Sigmoid colon (tissue), 7 donors: ENCODE results near the gene NEO1. TPM values are rescaled to one million over a fixed set of nuclear protein-coding genes. Genes with fewer than 3 reads are reported as not detected.

Experiments
- DNase-seq: peaks from one replicate; pipeline ENCODE4 v3.0.0-alpha.2; 2019
- H3K27ac ChIP-seq, 4 donors: fragments of 200-600 bp; sonication (generic); one replicate each; pipeline ENCODE4 v1.5.1; 2016 to 2019; ENCODE audit warnings: mild to moderate bottlenecking in 1 of 4
- H3K27me3 ChIP-seq, 3 donors: fragments of 200-600 bp; sonication (generic); one replicate each; pipeline ENCODE4 v1.5.1; 2019; ENCODE audit warnings: mild to moderate bottlenecking in 1 of 3
- H3K36me3 ChIP-seq, 4 donors: fragments of 200-600 bp; sonication (generic); one replicate each; pipeline ENCODE4 v1.5.1; 2016 to 2019
- H3K4me1 ChIP-seq, 4 donors: fragments of 200-600 bp; sonication (generic); one replicate each; pipeline ENCODE4 v1.5.1; 2017 to 2019
- H3K4me3 ChIP-seq, 4 donors: fragments of 200-600 bp; sonication (generic); one replicate each; pipeline ENCODE4 v1.5.1; 2017 to 2019; ENCODE audit warnings: mild to moderate bottlenecking in 2 of 4, moderate library complexity in 1 of 4
- H3K9me3 ChIP-seq, 4 donors: fragments of 200-600 bp in 3 of 4; sonication (generic) in 3 of 4; one replicate each; pipeline versions ENCODE4 v1.5.1 to v1.6.1; 2013 to 2019
- CTCF ChIP-seq, 4 experiments: fragments of 450-650 bp in 3 of 4; fragments of 200-600 bp in 1 of 4; IDR thresholded peaks; one replicate each; pipeline ENCODE4 v1.5.1; 2016 to 2019; ENCODE audit warnings: antibody characterized with exemption in 4 of 4, mild to moderate bottlenecking in 3 of 4, moderate library complexity in 2 of 4
- EP300 ChIP-seq, 4 donors: sonication (generic); formaldehyde crosslinking; IDR thresholded peaks; one replicate each; pipeline ENCODE4 v1.6.1; 2017; ENCODE audit warnings: antibody characterized with exemption in 4 of 4
- POLR2A ChIP-seq, 2 donors: fragments of 450-650 bp; IDR thresholded peaks; one replicate each; pipeline ENCODE4 v1.6.1; 2016; ENCODE audit warnings: antibody characterized with exemption in 2 of 2, mild to moderate bottlenecking in 2 of 2, moderate library complexity in 2 of 2
- POLR2AphosphoS5 ChIP-seq, 4 donors: sonication (generic); formaldehyde crosslinking; IDR thresholded peaks; one replicate each; pipeline ENCODE4 v1.6.1; 2017; ENCODE audit warnings: antibody characterized with exemption in 4 of 4
- WGBS, 2 donors: extraction: QIAGEN DNeasy Blood & Tissue Kit; methylation state at CpG; one replicate each; pipeline ENCODE4 v1.1.7; 2013; 5-methylcytosine and 5-hydroxymethylcytosine counted together
- intact Hi-C: fragments of 100-400 bp; cut with DNase I; formaldehyde crosslinking; loops from one replicate; pipeline ENCODE4 v1.15.1; 2023
- polyA plus RNA-seq, 3 donors: library from polyadenylated mRNA; stranded (reverse); fragments of 200-250 nt; gene quantifications; one replicate each; pipeline ENCODE4 v1.2.3, GENCODE V29; 2013
- total RNA-seq, 4 donors: library from RNA; depleted of rRNA; stranded (reverse); fragments of >200 nt; gene quantifications; one replicate each; pipeline ENCODE4 v1.1.0, GENCODE V29; 2016
- donor health status: healthy with polysubstance abuse.
- donor health status: Bipolar disorder and iron deficiency.
- donor health status: healthy.

The NEO1 gene
- total and polyA plus RNA-seq, 7 donors: 9.0 to 56.5 (median 26.8) TPM

GRCh38 chr15:73174171-73174570, 121.9 kb downstream of the NEO1 start:
- Histone ChIP-seq H3K4me3 (no peak overlapping the region), H3K9me3 (no peaks in the 10 kb centered on the region), H3K36me3 (peaks cover 0 to 26% (median 4%) of the 10 kb centered on the region in 4 donors), H3K27ac (no peak overlapping the region), H3K27me3 (no peaks in the 10 kb centered on the region), H3K4me1 (no peaks in the 10 kb centered on the region)
- intact Hi-C loops: no loop called here
- no peak for DNase-seq
- TF ChIP-seq POLR2AphosphoS5 (IDR thresholded peaks at IDR 0.05) (no peak), POLR2A (IDR thresholded peaks at IDR 0.05) (no peak), CTCF (IDR thresholded peaks at IDR 0.05) (no peak), EP300 (IDR thresholded peaks at IDR 0.05) (no peak)
- WGBS, 2 donors: 95 to 96% methylated on average over 1 of the region's 1 CpG

- no peaks in the 10 kb centered on the region for H3K27me3 ChIP-seq
- no peak overlapping the region for H3K4me3 ChIP-seq
- no peaks in the 10 kb centered on the region for H3K9me3 ChIP-seq
- no peak for TF ChIP-seq EP300 (IDR thresholded peaks at IDR 0.05)
- TF ChIP-seq POLR2A (IDR thresholded peaks at IDR 0.05): no peak
- TF ChIP-seq CTCF (IDR thresholded peaks at IDR 0.05): no peak
- no peak for TF ChIP-seq POLR2AphosphoS5 (IDR thresholded peaks at IDR 0.05)
- peaks cover 0 to 26% (median 6%) of the 10 kb centered on the region in 4 donors for H3K36me3 ChIP-seq
- H3K27ac ChIP-seq: no peak overlapping the region
- H3K4me1 ChIP-seq: no peaks in the 10 kb centered on the region
- DNase-seq: no peak
- WGBS, 2 donors: 75 to 81% methylated on average over 3 of the region's 3 CpGs
- intact Hi-C loops: no loop called here
Observed at GRCh38 chr15:73175382-73175781, 123.1 kb downstream of the NEO1 start.

- Histone ChIP-seq H3K27ac (no peak overlapping the region), H3K4me1 (no peaks in the 10 kb centered on the region), H3K4me3 (no peak overlapping the region), H3K9me3 (no peaks in the 10 kb centered on the region), H3K36me3 (peaks cover 0 to 29% (median 6%) of the 10 kb centered on the region in 4 donors), H3K27me3 (no peaks in the 10 kb centered on the region)
- no peak for TF ChIP-seq EP300 (IDR thresholded peaks at IDR 0.05)
- no peak for TF ChIP-seq POLR2A (IDR thresholded peaks at IDR 0.05)
- no peak for TF ChIP-seq CTCF (IDR thresholded peaks at IDR 0.05)
- no peak for TF ChIP-seq POLR2AphosphoS5 (IDR thresholded peaks at IDR 0.05)
- intact Hi-C loops: no loop called here
- no peak for DNase-seq
- 95 to 96% methylated on average over 2 of the region's 2 CpGs for WGBS, 2 donors
Observed at GRCh38 chr15:73176598-73176997, 124.3 kb downstream of the NEO1 start.

GRCh38 chr15:73183071-73183470, 130.8 kb downstream of the NEO1 start:
- Histone ChIP-seq H3K4me1 (no peaks in the 10 kb centered on the region), H3K4me3 (no peak overlapping the region), H3K27ac (no peak overlapping the region), H3K27me3 (no peaks in the 10 kb centered on the region), H3K36me3 (peaks cover 0 to 12% (median 8%) of the 10 kb centered on the region in 4 donors), H3K9me3 (no peaks in the 10 kb centered on the region)
- 89 to 92% methylated on average over 3 of the region's 3 CpGs for WGBS, 2 donors
- intact Hi-C loops: no loop called here
- TF ChIP-seq EP300 (IDR thresholded peaks at IDR 0.05) (no peak), POLR2AphosphoS5 (IDR thresholded peaks at IDR 0.05) (no peak), POLR2A (IDR thresholded peaks at IDR 0.05) (no peak), CTCF (IDR thresholded peaks at IDR 0.05) (no peak)
- DNase-seq: no peak

GRCh38 chr15:73190189-73190601, 137.9 kb downstream of the NEO1 start:
- WGBS, 2 donors: 77 to 87% methylated on average over 2 of the region's 2 CpGs
- peaks cover 0 to 4% (median 0%) of the 10 kb centered on the region in 4 donors for H3K4me1 ChIP-seq
- H3K27me3 ChIP-seq: no peaks in the 10 kb centered on the region
- no peak overlapping the region for H3K4me3 ChIP-seq
- no peaks in the 10 kb centered on the region for H3K9me3 ChIP-seq
- H3K27ac ChIP-seq: no peak overlapping the region
- no peak for DNase-seq
- intact Hi-C loops: no loop called here
- no peak for TF ChIP-seq EP300 (IDR thresholded peaks at IDR 0.05)
- no peak for TF ChIP-seq CTCF (IDR thresholded peaks at IDR 0.05)
- TF ChIP-seq POLR2AphosphoS5 (IDR thresholded peaks at IDR 0.05): no peak
- no peak for TF ChIP-seq POLR2A (IDR thresholded peaks at IDR 0.05)
- no peaks in the 10 kb centered on the region for H3K36me3 ChIP-seq
